Osteocyte (in vitro differentiated cells): ENCODE results near the gene BSCL2. TPM values are rescaled to one million over a fixed set of nuclear protein-coding genes. Genes with fewer than 3 reads are reported as not detected.
"Not testable (repeated sequence)": the region's sequence is repeated elsewhere in the genome, so short reads cannot be mapped to it uniquely, and the experiment has no call there.

ENCODE experiments used
- DNase-seq: peaks from one replicate; pipeline ENCODE4 v3.0.0; 2021; ENCODE audit warnings: mixed read lengths; ENCODE audit not compliant: unreplicated experiment; ENCODE audit errors: extremely low spot score
- H3K27ac Mint-ChIP-seq: one replicate; pipeline ENCODE4 v1.8.0; 2021; ENCODE audit warnings: mild to moderate bottlenecking, mixed read lengths; ENCODE audit not compliant: unreplicated experiment
- H3K27me3 Mint-ChIP-seq: one replicate; pipeline ENCODE4 v1.8.0; 2021; ENCODE audit warnings: mixed read lengths; ENCODE audit not compliant: unreplicated experiment
- H3K36me3 Mint-ChIP-seq: one replicate; pipeline ENCODE4 v1.8.0; 2021; ENCODE audit warnings: mixed read lengths; ENCODE audit not compliant: unreplicated experiment
- H3K4me1 Mint-ChIP-seq: one replicate; pipeline ENCODE4 v1.8.0; 2021; ENCODE audit warnings: mixed read lengths; ENCODE audit not compliant: unreplicated experiment
- H3K4me3 Mint-ChIP-seq: one replicate; pipeline ENCODE4 v1.8.0; 2021; ENCODE audit warnings: mild to moderate bottlenecking, moderate library complexity, mixed read lengths; ENCODE audit not compliant: unreplicated experiment
- H3K9me3 Mint-ChIP-seq: one replicate; pipeline ENCODE4 v1.8.0; 2021; ENCODE audit warnings: mixed read lengths; ENCODE audit not compliant: unreplicated experiment
- CTCF ChIP-seq: fragments of 200-600 bp; sonication (generic); IDR thresholded peaks from 2 replicates; pipeline ENCODE4 v1.5.0; 2021; ENCODE audit warnings: antibody characterized with exemption, mild to moderate bottlenecking, moderate library complexity
- total RNA-seq: library from RNA; stranded (reverse); gene quantifications from 2 replicates; pipeline ENCODE4 v1.2.1, GENCODE V29; 2021

BSCL2 gene
- total RNA-seq, 1 donor from 2014 or later: 54.1 TPM

- no peak for TF ChIP-seq CTCF
Observed at GRCh38 chr11:62706850-62707247, 375 bp downstream of the BSCL2 start.

GRCh38 chr11:62705880-62706849 lies 1.1 kb downstream of the BSCL2 start:
- peak overlapping the region; percentile 95 for H3K27ac Mint-ChIP-seq
- peak; percentile 98 for DNase-seq
- H3K4me1 Mint-ChIP-seq: peaks cover 46% of the 10 kb centered on the region
- peak overlapping the region; percentile 94 for H3K4me3 Mint-ChIP-seq
- peaks cover 9% of the 10 kb centered on the region for H3K36me3 Mint-ChIP-seq
- no peak for TF ChIP-seq CTCF
- no peaks in the 10 kb centered on the region for H3K27me3 Mint-ChIP-seq
- no peaks in the 10 kb centered on the region for H3K9me3 Mint-ChIP-seq

More at GRCh38 chr11:62706850-62707247, 375 bp downstream of the BSCL2 start:
- Mint-ChIP-seq H3K36me3 (peaks cover 8% of the 10 kb centered on the region), H3K27ac (peak overlapping the region; percentile 65), H3K4me1 (peaks cover 46% of the 10 kb centered on the region), H3K4me3 (peak overlapping the region; percentile 94), H3K27me3 (no peaks in the 10 kb centered on the region), H3K9me3 (no peaks in the 10 kb centered on the region)
- DNase-seq: no peak

GRCh38 chr11:62705413-62705812 lies 1.8 kb downstream of the BSCL2 start:
- no peak for TF ChIP-seq CTCF
- Mint-ChIP-seq H3K9me3 (no peaks in the 10 kb centered on the region), H3K4me3 (peak overlapping the region; percentile 94), H3K27me3 (no peaks in the 10 kb centered on the region), H3K36me3 (peaks cover 5% of the 10 kb centered on the region), H3K27ac (peak overlapping the region; percentile 95), H3K4me1 (peaks cover 45% of the 10 kb centered on the region)
- no peak for DNase-seq

DNA sequence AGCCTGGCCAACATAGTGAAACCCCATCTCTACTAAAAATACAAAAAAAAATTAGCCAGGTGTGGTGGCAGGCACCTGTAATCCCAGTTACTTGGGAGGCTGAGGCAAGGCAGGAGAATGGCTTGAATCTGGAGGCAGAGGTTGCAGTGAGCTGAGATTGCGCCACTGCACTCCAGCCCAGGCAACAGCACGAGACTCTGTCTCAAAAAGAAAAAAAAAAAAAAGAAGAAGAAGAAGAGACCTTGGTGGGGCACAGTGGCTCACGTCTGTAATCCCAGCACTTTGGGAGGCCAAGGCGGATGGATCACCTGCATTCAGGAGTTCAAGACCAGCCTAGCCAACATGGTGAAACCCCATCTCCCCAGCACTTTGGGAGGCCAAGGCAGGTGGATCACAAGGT lies 3.3 kb downstream of the BSCL2 start:
- not testable (repeated sequence) for H3K36me3 Mint-ChIP-seq, DNase-seq, H3K4me3 Mint-ChIP-seq, H3K27me3 Mint-ChIP-seq, H3K27ac Mint-ChIP-seq, H3K9me3 Mint-ChIP-seq
- peaks cover 32% of the 10 kb centered on the region for H3K4me1 Mint-ChIP-seq

- Mint-ChIP-seq H3K36me3 (peaks cover 5% of the 10 kb centered on the region), H3K4me3 (no peak overlapping the region), H3K4me1 (peaks cover 20% of the 10 kb centered on the region), H3K27ac (no peak overlapping the region), H3K27me3 (no peaks in the 10 kb centered on the region), H3K9me3 (no peaks in the 10 kb centered on the region)
- DNase-seq: no peak
- TF ChIP-seq CTCF: no peak
Observed at GRCh38 chr11:62702246-62702645, 5.0 kb downstream of the BSCL2 start.
